Karpas-422 (cell line): ENCODE results near the gene ATE1. TPM values are rescaled to one million over a fixed set of nuclear protein-coding genes. Genes with fewer than 3 reads are reported as not detected.
"Not testable (repeated sequence)": the region's sequence is repeated elsewhere in the genome, so short reads cannot be mapped to it uniquely, and the experiment has no call there.

ENCODE experiments used
- DNase-seq: peaks from one replicate; pipeline ENCODE4 v3.0.0-alpha.2; 2015
- H2AFZ ChIP-seq: fragments of 200-600 bp; sonication (generic); 2 replicates; pipeline ENCODE4 v1.6.1; 2014; ENCODE audit warnings: antibody characterized with exemption, low read length, mixed read lengths
- H3K27ac ChIP-seq: fragments of 200-600 bp; sonication (generic); 2 replicates; pipeline ENCODE4 v1.5.1; 2014; ENCODE audit warnings: mild to moderate bottlenecking, low read length, moderate library complexity
- H3K27me3 ChIP-seq: fragments of 200-600 bp; sonication (generic); 2 replicates; pipeline ENCODE4 v1.6.1; 2014; ENCODE audit warnings: low read length, mixed read lengths
- H3K36me3 ChIP-seq: fragments of 200-600 bp; sonication (generic); 2 replicates; pipeline ENCODE4 v1.6.1; 2014; ENCODE audit warnings: low read length, mixed read lengths; ENCODE audit not compliant: insufficient read depth
- H3K4me1 ChIP-seq: fragments of 200-600 bp; sonication (generic); 2 replicates; pipeline ENCODE4 v1.6.1; 2014; ENCODE audit warnings: mild to moderate bottlenecking, low read length, mixed read lengths
- H3K4me2 ChIP-seq: fragments of 200-600 bp; sonication (generic); 2 replicates; pipeline ENCODE4 v1.6.1; 2014; ENCODE audit warnings: low read length, low read depth, mild to moderate bottlenecking; ENCODE audit not compliant: poor library complexity, severe bottlenecking
- H3K4me3 ChIP-seq: fragments of 200-600 bp; sonication (generic); 2 replicates; pipeline ENCODE4 v1.5.1; 2014; ENCODE audit warnings: mild to moderate bottlenecking, antibody characterized with exemption, low read length, mixed read lengths
- H3K79me2 ChIP-seq: fragments of 200-600 bp; sonication (generic); 2 replicates; pipeline ENCODE4 v1.6.1; 2014; ENCODE audit warnings: mild to moderate bottlenecking, low read length, mixed read lengths
- H3K9ac ChIP-seq: fragments of 200-600 bp; sonication (generic); 2 replicates; pipeline ENCODE4 v1.6.0; 2014; ENCODE audit warnings: low read length
- H3K9me2 ChIP-seq: fragments of 200-600 bp; sonication (generic), shearing (Covaris generic); replicated peaks from 2 replicates; pipeline ENCODE4 v1.6.0; 2014; ENCODE audit warnings: mild to moderate bottlenecking, low read length, moderate library complexity; ENCODE audit not compliant: insufficient read depth
- H3K9me3 ChIP-seq: fragments of 300-700, 200-600 bp; sonication (generic); 2 replicates; pipeline ENCODE4 v1.6.1; 2014; ENCODE audit warnings: low read length, mixed read lengths
- H4K20me1 ChIP-seq: fragments of 200-600 bp; sonication (generic); 2 replicates; pipeline ENCODE4 v1.6.1; 2014; ENCODE audit warnings: mild to moderate bottlenecking, antibody characterized with exemption, low read length, low read depth; ENCODE audit not compliant: insufficient read depth
- total RNA-seq: library from RNA; depleted of rRNA; stranded (reverse); fragments of >200 nt; shearing (Covaris generic); gene quantifications from 2 replicates; pipeline ENCODE4 v1.2.3, GENCODE V29; 2014; ENCODE audit warnings: low replicate concordance; rRNA removed

Gene ATE1
- total RNA-seq, result 43.9 and 72.6 TPM in 2 replicates

DNA sequence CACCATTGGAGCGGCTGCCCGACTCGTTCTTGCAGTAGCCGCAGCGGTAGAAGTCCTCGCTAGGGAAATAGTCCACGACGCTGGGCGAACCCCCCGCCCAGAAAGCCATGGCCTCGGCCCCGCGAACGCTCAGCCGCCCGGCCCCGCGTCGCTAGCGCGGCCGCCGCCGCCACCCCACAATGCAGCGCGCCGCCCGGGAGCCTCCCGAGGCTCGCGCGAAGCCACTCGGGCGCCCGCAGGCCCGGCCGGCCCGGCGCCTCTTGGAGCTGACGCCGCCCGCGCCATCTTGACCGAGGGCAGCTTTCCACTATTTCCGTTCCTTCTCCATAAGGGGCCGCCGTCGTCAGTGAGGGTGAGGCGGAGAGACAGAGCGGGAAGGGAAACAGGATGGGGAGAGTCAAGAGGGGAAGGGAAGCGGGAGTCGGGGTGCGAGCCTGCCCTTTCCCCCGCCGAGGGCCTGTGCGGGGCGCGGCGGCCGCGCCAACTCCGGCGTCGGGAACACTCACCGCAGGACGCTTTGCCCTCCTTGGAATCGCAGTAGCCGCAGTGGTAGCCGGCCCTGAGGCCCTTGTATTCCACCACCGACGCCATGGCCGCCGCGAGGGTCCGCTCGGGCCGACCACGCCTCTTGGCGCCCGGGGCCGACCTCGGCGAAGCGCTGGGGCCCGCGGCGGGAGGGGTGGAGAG is at the start of gene ATE1:
ATE1 (minus strand) TSS at position 191 of the 687 bp plus-strand sequence; CDS start at position 109, 82 bp downstream.
- Histone ChIP-seq H4K20me1 (no peaks in the 10 kb centered on the region), H3K9ac (peak within 1 kb of the TSS; percentile 100), H2AFZ (peak within 1 kb of the TSS; percentile 83; the same call in 1 of the 2 replicates), H3K79me2 (peaks cover 57% of the 10 kb centered on the region), H3K9me3 (no peaks in the 10 kb centered on the region), H3K4me1 (peaks cover 36% of the 10 kb centered on the region), H3K9me2 (no peaks in the 10 kb centered on the region), H3K27ac (peak within 1 kb of the TSS; percentile 82), H3K27me3 (no peaks in the 10 kb centered on the region), H3K4me2 (peak within 1 kb of the TSS; percentile 75), H3K4me3 (peak within 1 kb of the TSS; percentile 75), H3K36me3 (peaks cover 3% of the 10 kb centered on the region; the same call in 1 of the 2 replicates)
- DNase-seq, result peak; percentile 93

- Histone ChIP-seq H3K27me3 (no peaks in the 10 kb centered on the region), H3K4me1 (peaks cover 13% of the 10 kb centered on the region), H3K27ac (no peak overlapping the region), H3K4me3 (no peak overlapping the region), H3K4me2 (no peak overlapping the region), H3K79me2 (peaks cover 35% of the 10 kb centered on the region), H3K9me2 (no peaks in the 10 kb centered on the region), H2AFZ (no peak overlapping the region), H4K20me1 (peaks cover 9% of the 10 kb centered on the region; the same call in 1 of the 2 replicates), H3K9me3 (0 out of 2 replicates have a peak, but pooled peaks cover 3% of the 10 kb centered on the region), H3K9ac (no peak overlapping the region), H3K36me3 (peaks cover 6% of the 10 kb centered on the region; the same call in 1 of the 2 replicates)
- DNase-seq, result no peak
Measured at GRCh38 chr10:121976607-121977006, 48.8 kb upstream of the ATE1 start.

DNA sequence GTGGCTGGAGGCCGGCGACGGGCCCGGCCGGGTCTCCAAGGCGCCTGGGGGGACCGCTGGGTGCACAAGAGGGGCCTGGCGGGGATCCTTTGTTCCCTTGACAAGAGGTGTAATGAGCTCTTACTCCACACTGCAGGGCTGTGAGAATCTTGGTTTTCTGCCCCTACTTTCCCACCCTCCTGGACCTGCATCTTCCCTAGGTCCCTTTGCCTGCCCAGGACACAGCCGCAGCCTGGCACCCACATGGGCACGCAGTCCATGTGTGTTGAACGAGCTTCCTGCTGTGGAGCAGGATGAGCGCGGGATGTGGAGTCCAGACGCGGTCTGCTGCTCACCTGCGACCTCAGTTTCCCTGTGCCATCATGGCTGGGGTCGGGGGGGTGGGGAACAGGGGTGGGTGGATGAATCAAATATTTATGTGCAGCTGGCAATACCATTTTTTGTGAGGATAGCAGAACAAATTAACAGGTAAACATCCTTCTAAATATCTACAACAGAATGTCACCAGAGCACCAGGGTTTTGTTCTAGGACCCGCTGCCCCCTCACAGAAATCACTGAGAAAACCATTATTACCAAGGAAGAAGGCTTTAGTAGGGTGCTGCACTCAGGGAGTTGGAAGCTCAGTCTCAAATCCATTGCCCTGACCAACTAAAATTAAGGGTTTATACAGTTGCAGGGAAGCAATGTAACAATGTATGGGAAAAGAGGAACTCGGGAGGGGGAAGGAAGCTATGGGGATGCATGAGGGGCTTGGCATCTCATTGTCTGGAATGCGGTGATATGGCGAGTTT is 47.7 kb upstream of the ATE1 start:
- peak overlapping the region; percentile 88; the same call in 1 of the 2 replicates for H3K27ac ChIP-seq
- peak overlapping the region; percentile 100 for H3K9ac ChIP-seq
- H3K79me2 ChIP-seq, result peaks cover 38% of the 10 kb centered on the region
- H3K4me2 ChIP-seq, result peak overlapping the region; percentile 87
- H3K9me3 ChIP-seq, result 0 out of 2 replicates have a peak, but pooled peaks cover 3% of the 10 kb centered on the region
- no peaks in the 10 kb centered on the region for H3K9me2 ChIP-seq
- peak overlapping the region; percentile 96 for H3K4me3 ChIP-seq
- H3K36me3 ChIP-seq, result peaks cover 12% of the 10 kb centered on the region; the same call in 1 of the 2 replicates
- H4K20me1 ChIP-seq, result peaks cover 9% of the 10 kb centered on the region; the same call in 1 of the 2 replicates
- H3K27me3 ChIP-seq, result no peaks in the 10 kb centered on the region
- 0 out of 2 replicates have a peak overlapping the region, but pooled peaks have one; percentile 80 for H2AFZ ChIP-seq
- peaks cover 13% of the 10 kb centered on the region for H3K4me1 ChIP-seq
- no peak for DNase-seq

DNA sequence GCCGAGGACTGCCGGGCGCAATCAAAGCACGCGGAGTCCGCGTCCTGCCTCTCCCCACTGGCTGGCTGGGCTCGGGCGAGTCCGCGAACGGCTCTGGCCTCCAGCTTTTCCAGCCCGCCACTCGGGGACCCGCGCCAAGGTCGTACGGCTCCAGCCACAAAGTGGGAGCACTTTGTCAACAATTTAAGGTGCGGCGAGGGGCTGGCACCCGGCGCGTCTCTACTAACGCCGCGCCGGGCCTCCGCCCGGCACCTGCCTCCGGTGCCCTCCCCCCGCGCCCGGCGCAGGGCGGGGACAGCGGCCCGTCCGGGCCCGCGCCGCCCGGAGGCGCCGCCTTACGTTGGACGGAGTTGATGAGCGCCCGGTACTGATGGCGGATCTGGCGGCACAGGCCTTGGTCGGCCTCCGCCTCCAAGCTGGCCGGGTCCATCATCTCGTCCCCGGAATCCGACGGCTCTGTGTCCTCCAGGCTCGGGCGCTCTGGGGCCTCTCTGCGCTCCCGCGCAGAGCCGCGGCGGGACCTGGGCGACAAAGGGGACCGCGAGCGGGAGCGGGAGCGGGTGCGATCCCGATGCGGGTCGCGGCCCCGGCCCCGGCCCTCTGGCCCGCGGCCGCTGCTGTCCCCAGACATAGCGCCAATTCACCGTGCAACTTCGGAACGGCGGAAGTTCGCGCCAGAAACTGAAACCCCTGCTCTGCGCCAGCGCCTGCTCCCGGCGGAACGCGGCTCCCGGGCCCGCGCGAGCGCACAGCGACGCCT is 46.9 kb upstream of the ATE1 start, which contains the start of gene NSMCE4A:
NSMCE4A (minus strand) TSS at position 683 of the 760 bp plus-strand sequence; CDS start at position 631, 52 bp downstream.
- peak; percentile 92 for DNase-seq
- Histone ChIP-seq H3K9me2 (no peaks in the 10 kb centered on the region), H3K4me2 (peak within 1 kb of the TSS; percentile 87), H3K36me3 (peaks cover 13% of the 10 kb centered on the region; the same call in 1 of the 2 replicates), H3K4me1 (peaks cover 13% of the 10 kb centered on the region), H3K9ac (peak within 1 kb of the TSS; percentile 100), H3K4me3 (peak within 1 kb of the TSS; percentile 96), H3K27ac (peak within 1 kb of the TSS; percentile 88), H3K27me3 (no peaks in the 10 kb centered on the region), H3K9me3 (0 out of 2 replicates have a peak, but pooled peaks cover 3% of the 10 kb centered on the region), H3K79me2 (peaks cover 38% of the 10 kb centered on the region), H2AFZ (peak within 1 kb of the TSS; percentile 92), H4K20me1 (peaks cover 9% of the 10 kb centered on the region; the same call in 1 of the 2 replicates)

DNA sequence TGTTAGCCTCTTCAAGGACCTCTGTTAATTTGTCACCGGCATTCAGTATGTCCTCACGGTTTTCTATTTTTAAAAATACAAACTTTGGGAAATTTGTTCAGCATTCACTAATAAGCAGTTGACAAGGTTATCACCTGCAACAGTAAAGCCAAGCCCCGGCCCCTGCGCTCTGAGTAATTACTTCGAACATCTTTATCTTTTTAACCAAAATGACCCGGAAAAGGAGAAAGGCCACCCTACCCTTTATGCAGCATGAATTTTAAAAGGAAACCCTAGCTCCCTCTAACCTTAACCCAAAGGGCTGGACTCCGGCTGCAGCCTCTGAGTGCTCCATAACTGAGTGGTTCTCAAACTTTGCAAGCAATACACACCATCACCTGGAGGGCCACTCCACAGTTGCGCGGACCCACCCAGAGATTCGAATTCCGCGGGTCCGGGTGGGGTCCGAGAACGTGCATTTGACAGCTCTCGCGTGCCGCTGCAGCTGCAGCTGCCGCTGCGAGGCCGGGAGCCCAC is 46.2 kb upstream of the ATE1 start:
- peak overlapping the region; percentile 88; the same call in 1 of the 2 replicates for H3K27ac ChIP-seq
- peak overlapping the region; percentile 87 for H3K4me2 ChIP-seq

DNA sequence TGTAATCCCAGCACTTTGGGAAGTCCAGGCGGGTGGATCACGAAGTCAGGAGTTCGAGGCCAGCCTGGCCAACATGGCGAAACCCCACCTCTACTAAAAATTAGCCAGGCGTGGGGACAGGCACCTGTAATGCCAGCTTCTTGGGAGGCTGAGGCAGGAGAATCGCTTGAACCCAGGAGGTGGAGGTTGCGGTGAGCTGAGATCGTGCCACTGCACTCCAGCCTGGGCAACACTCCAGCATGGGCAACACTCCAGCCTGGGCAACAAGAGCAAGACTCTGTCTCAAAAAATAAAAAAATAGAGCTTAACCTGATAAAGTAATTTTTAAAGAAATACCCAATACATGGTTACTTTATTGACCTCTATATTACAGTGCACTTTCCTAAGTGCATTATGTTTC is 41.3 kb upstream of the ATE1 start:
- not testable (repeated sequence) for H3K27me3 ChIP-seq
- H3K36me3 ChIP-seq, result peaks cover 46% of the 10 kb centered on the region; the same call in 1 of the 2 replicates

More for the DNA sequence above, 46.2 kb upstream of the ATE1 start:
- peaks cover 38% of the 10 kb centered on the region for H3K79me2 ChIP-seq
- 0 out of 2 replicates have a peak, but pooled peaks cover 3% of the 10 kb centered on the region for H3K9me3 ChIP-seq
- 0 out of 2 replicates have a peak overlapping the region, but pooled peaks have one; percentile 16 for H2AFZ ChIP-seq
- no peaks in the 10 kb centered on the region for H3K27me3 ChIP-seq
- peak overlapping the region; percentile 100 for H3K9ac ChIP-seq
- no peak for DNase-seq
- H4K20me1 ChIP-seq, result peaks cover 9% of the 10 kb centered on the region; the same call in 1 of the 2 replicates
- H3K4me3 ChIP-seq, result peak overlapping the region; percentile 96
- H3K9me2 ChIP-seq, result no peaks in the 10 kb centered on the region
- H3K4me1 ChIP-seq, result peaks cover 13% of the 10 kb centered on the region
- H3K36me3 ChIP-seq, result peaks cover 13% of the 10 kb centered on the region; the same call in 1 of the 2 replicates

DNA sequence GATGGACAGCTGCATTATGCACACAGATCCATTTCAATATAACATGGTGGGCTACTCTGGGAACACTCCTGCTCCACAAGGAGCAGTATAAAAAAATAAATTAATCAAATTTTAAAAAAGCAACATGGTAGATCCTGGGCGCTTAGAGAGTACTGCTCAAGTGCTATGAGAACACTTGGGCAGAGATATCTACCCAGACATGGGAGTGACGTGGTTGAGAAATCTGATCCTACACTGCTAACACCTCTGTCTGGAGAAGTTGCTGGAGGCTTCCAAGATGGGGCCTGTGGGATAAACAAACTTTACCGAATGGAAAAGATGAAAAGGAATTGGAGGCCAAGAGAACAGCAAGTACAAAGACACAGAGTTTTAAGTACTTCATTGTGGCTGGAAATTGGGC is 38.2 kb upstream of the ATE1 start:
- Histone ChIP-seq H3K4me1 (no peaks in the 10 kb centered on the region), H3K9me3 (no peaks in the 10 kb centered on the region), H3K36me3 (peaks cover 44% of the 10 kb centered on the region; the same call in 1 of the 2 replicates), H3K79me2 (0 out of 2 replicates have a peak, but pooled peaks cover 2% of the 10 kb centered on the region), H3K27me3 (no peaks in the 10 kb centered on the region), H3K9me2 (no peaks in the 10 kb centered on the region), H3K4me3 (no peak overlapping the region), H4K20me1 (no peaks in the 10 kb centered on the region), H3K27ac (no peak overlapping the region), H2AFZ (no peak overlapping the region), H3K4me2 (no peak overlapping the region), H3K9ac (no peak overlapping the region)
- DNase-seq, result no peak

More for the DNA sequence above, 41.3 kb upstream of the ATE1 start:
- not testable (repeated sequence) for H3K9me2 ChIP-seq, H3K4me2 ChIP-seq, H2AFZ ChIP-seq, DNase-seq, H3K4me3 ChIP-seq, H4K20me1 ChIP-seq, H3K9ac ChIP-seq, H3K4me1 ChIP-seq, H3K9me3 ChIP-seq, H3K27ac ChIP-seq
- H3K79me2 ChIP-seq, result peaks cover 30% of the 10 kb centered on the region
